K562 (cell line): ENCODE measurements around the gene FNBP1. TPM values are rescaled to one million over a fixed set of nuclear protein-coding genes. Genes with fewer than 3 reads are reported as not detected.

Experiments
- ATAC-seq: fragments of 200-7000 bp; cut with Tn5 transposase; 3 replicates; pipeline ENCODE4 v1.9.1; 2020; ENCODE audit warnings: moderate library complexity
- BruUV-seq: library from RNA; stranded (reverse); fragments of 400-500 nt; replicated peaks from 2 replicates; lab custom pipeline; 2021; lab: Mats Ljungman, UMichigan
- CTCF ChIA-PET: fragments of 300-600 bp; formaldehyde crosslinking; extraction: SDS; loops from one replicate; lab custom pipeline; 2021; ENCODE audit warnings: low intra/inter-chr PET ratio; lab: Yijun Ruan, JAX
- POLR2A ChIA-PET: fragments of 300-600, 350-650 bp; sonication (Branson Sonifier 250); formaldehyde crosslinking; extraction: SDS; loops from one replicate; lab custom pipeline; 2021; ENCODE audit warnings: antibody characterized with exemption, inconsistent platforms; lab: Yijun Ruan, JAX
- DNase-seq, 4 experiments: peaks; one replicate each; pipeline versions ENCODE4 v3.0.0 to v3.0.0-alpha.2; 2011 to 2018; ENCODE audit warnings: low spot score in 3 of 4, mixed read lengths in 3 of 4; ENCODE audit errors: extremely low read depth in 1 of 4
- FAIRE-seq: peaks from 2 replicates; lab custom pipeline; 2011; peaks lifted over from hg19 to GRCh38; lab: Jason Lieb, UNC
- H2AFZ ChIP-seq: 2 replicates; pipeline ENCODE4 v1.6.0; 2011; ENCODE audit warnings: low read depth, low read length, control low read depth, inconsistent platforms
- H3K27ac ChIP-seq: fragments of 200-600 bp; 3 replicates; pipeline ENCODE4 v1.8.0; 2011; ENCODE audit warnings: low read depth, mild to moderate bottlenecking, control low read depth, inconsistent platforms, low read length, moderate library complexity, mixed read lengths; ENCODE audit errors: extremely low read depth
- H3K27me3 ChIP-seq, 2 experiments: fragments of 300-600 bp in 1 of 2; 2 replicates in 1 of 2; 3 replicates in 1 of 2; pipeline versions ENCODE4 v1.6.0 to v1.8.0; 2011; ENCODE audit warnings: inconsistent platforms in 2 of 2, low read length in 2 of 2, mild to moderate bottlenecking in 1 of 2, mixed read lengths in 1 of 2, moderate library complexity in 1 of 2; ENCODE audit not compliant: control insufficient read depth in 2 of 2, insufficient read depth in 2 of 2
- H3K36me3 ChIP-seq: fragments of 300-600 bp; 3 replicates; pipeline ENCODE4 v1.8.0; 2011; ENCODE audit warnings: mild to moderate bottlenecking, low read length, inconsistent platforms; ENCODE audit not compliant: control insufficient read depth, insufficient read depth
- H3K4me1 ChIP-seq, 2 experiments: fragments of 200-600 bp in 1 of 2; replicated peaks in 1 of 2; 2 replicates in 1 of 2; 3 replicates in 1 of 2; pipeline versions ENCODE4 v1.5.1 to v1.8.0; 2011; ENCODE audit warnings: inconsistent platforms in 2 of 2, low read length in 2 of 2, mild to moderate bottlenecking in 1 of 2, mixed read lengths in 1 of 2, moderate library complexity in 1 of 2; ENCODE audit not compliant: control insufficient read depth in 2 of 2, insufficient read depth in 2 of 2
- H3K4me2 ChIP-seq: 2 replicates; pipeline ENCODE4 v1.6.1; 2011; ENCODE audit warnings: low read length, control low read depth, inconsistent platforms, mixed read lengths; ENCODE audit not compliant: insufficient read depth
- H3K4me3 ChIP-seq: fragments of 200-600 bp; sonication (generic), shearing (Covaris generic); 2 replicates; pipeline ENCODE4 v1.5.1; 2016; ENCODE audit warnings: control low read depth, inconsistent platforms
- H3K79me2 ChIP-seq: fragments of 200-600 bp; 3 replicates; pipeline ENCODE4 v1.8.0; 2011; ENCODE audit warnings: low read length, inconsistent platforms; ENCODE audit not compliant: control insufficient read depth, insufficient read depth
- H3K9ac ChIP-seq, 2 experiments: 2 replicates each; pipeline versions ENCODE4 v1.6.0 to v1.6.1; 2011; ENCODE audit warnings: low read depth in 2 of 2, low read length in 2 of 2, control low read depth in 1 of 2, inconsistent platforms in 1 of 2, mild to moderate bottlenecking in 1 of 2, mixed read lengths in 1 of 2; ENCODE audit not compliant: insufficient read depth in 1 of 2
- H3K9me1 ChIP-seq: one replicate; pipeline ENCODE4 v1.6.0; 2011; ENCODE audit warnings: inconsistent platforms, mild to moderate bottlenecking, low read length, moderate library complexity; ENCODE audit not compliant: control insufficient read depth, insufficient read depth
- H3K9me3 ChIP-seq: replicated peaks from 2 replicates; pipeline ENCODE4 v1.5.1; 2011; ENCODE audit warnings: low read depth, low read length, inconsistent platforms; ENCODE audit not compliant: control insufficient read depth, insufficient read depth
- H4K20me1 ChIP-seq: replicated peaks from 2 replicates; pipeline ENCODE4 v1.6.1; 2011; ENCODE audit warnings: low read length, inconsistent platforms, mixed read lengths; ENCODE audit not compliant: control insufficient read depth, insufficient read depth
- EP400 ChIP-seq: fragments of 450-650 bp; IDR thresholded peaks from 2 replicates; pipeline ENCODE4 v1.6.1; 2017; ENCODE audit warnings: antibody characterized with exemption, mild to moderate bottlenecking, moderate library complexity
- PML ChIP-seq: IDR thresholded peaks from 2 replicates; pipeline ENCODE4 v1.6.1; 2012; ENCODE audit warnings: low read length, inconsistent platforms
- POLR2G ChIP-seq: fragments of 200-400 bp; formaldehyde crosslinking; IDR thresholded peaks from 2 replicates; pipeline ENCODE4 v1.6.1; 2017; ENCODE audit warnings: low read depth, mild to moderate bottlenecking, antibody characterized with exemption, low read length, moderate library complexity
- PRMT5 ChIP-seq: sonication (generic); formaldehyde crosslinking; IDR thresholded peaks from 2 replicates; pipeline ENCODE4 v1.5.0; 2020; ENCODE audit warnings: missing genetic modification reagents
- RAD51 ChIP-seq: fragments of 450-650 bp; IDR thresholded peaks from 2 replicates; pipeline ENCODE4 v1.7.1; 2016; ENCODE audit warnings: low read depth, mild to moderate bottlenecking, borderline replicate concordance
- THRAP3 ChIP-seq: fragments of 450-650 bp; IDR thresholded peaks from 2 replicates; pipeline ENCODE4 v1.6.1; 2016; ENCODE audit warnings: mild to moderate bottlenecking, inconsistent platforms, borderline replicate concordance
- ZC3H8 ChIP-seq: fragments of 450-650 bp; IDR thresholded peaks from 2 replicates; pipeline ENCODE4 v1.6.1; 2017
- WGBS: fragments of 100-300 bp; shearing (Covaris generic); methylation state at CpG from one replicate; pipeline ENCODE4 v1.1.6; 2016; ENCODE audit warnings: low coverage, mixed read lengths; ENCODE audit not compliant: insufficient coverage; ENCODE audit errors: missing lambda C conversion rate; 5-methylcytosine and 5-hydroxymethylcytosine counted together
- in situ Hi-C: fragments of 300-500 bp; cut with MboI; formaldehyde crosslinking; loops from 4 replicates; pipeline ENCODE4 v1.15.0; 2018; ENCODE audit warnings: inconsistent platforms, mixed read lengths
- intact Hi-C: fragments of 100-400 bp; cut with micrococcal nuclease; formaldehyde crosslinking; loops from 2 replicates; pipeline ENCODE4 v1.14.2; 2022
- polyA plus RNA-seq, 8 experiments: library from polyadenylated mRNA; depleted of rRNA in 4 of 8; stranded (reverse) in 5 of 8; unstranded in 3 of 8; fragments of >200 nt; fragmentation: Nextera tagmentation in 2 of 8; fragmentation: Illumina TruSeq in 1 of 8; extraction: Ambion mirVana in 2 of 8; extraction: Trizol in 1 of 8; gene quantifications; 2 replicates each; pipeline versions ENCODE4 v1.2.1 to v1.2.3, GENCODE V29; 2011 to 2014; ENCODE audit warnings: inconsistent platforms in 1 of 8, missing spikeins in 1 of 8
- total RNA-seq, 7 experiments: library from RNA; depleted of rRNA in 6 of 7; stranded (reverse); fragments of >200 nt in 6 of 7; fragmentation: Illumina TruSeq in 2 of 7; extraction: Trizol in 2 of 7; gene quantifications; 2 replicates each; pipeline versions ENCODE4 v1.2.1 to v1.2.3, GENCODE V29; 2011 to 2021; ENCODE audit warnings: low replicate concordance in 1 of 7
- TF ChIP-seq, protein P1 (sequence below): fragments of 450-650 bp; formaldehyde crosslinking; IDR thresholded peaks from 2 replicates; pipeline ENCODE4 v1.4.0; 2020; ENCODE audit warnings: mild to moderate bottlenecking, mixed read lengths

Gene FNBP1
- total and polyA plus RNA-seq, 9 of the 15 experiments (the other 6 are each of a cell fraction or from before 2014, with no cell fraction given): 1.8 to 14.9 (median 7.6) TPM

- no peak overlapping the region for H3K4me2 ChIP-seq
- peaks cover 0 to 4% of the 10 kb centered on the region in 2 experiments; a peak in 1 of 5 replicates for H3K4me1 ChIP-seq
- FAIRE-seq: no peak
- no peak for ATAC-seq
- H3K36me3 ChIP-seq: peaks cover 66% of the 10 kb centered on the region
- no TSS peak for BruUV-seq
- H3K27ac ChIP-seq: no peak overlapping the region
- H3K79me2 ChIP-seq: peaks cover 6% of the 10 kb centered on the region; the same call in 2 of the 3 replicates
- H3K9ac ChIP-seq: 0 out of 4 replicates have a peak overlapping the region, but pooled peaks of 1 of the 2 experiments have one; percentile 9
- intact Hi-C loops (no loop called here), in situ Hi-C loops (no loop called here)
- 88% methylated on average over 6 of the region's 6 CpGs for WGBS
- no peak overlapping the region for H2AFZ ChIP-seq
- DNase-seq: no peak
- H4K20me1 ChIP-seq: no peaks in the 10 kb centered on the region
- ChIA-PET CTCF (no interaction called here), POLR2A (interaction anchor here (3.8 to 7.5 kb wide), 2 partner anchors 12 to 13 kb away, joined by 39 to 91 read pairs; partner anchors contain the start of genes C9orf78 and USP20)
- TF ChIP-seq THRAP3: no peak
- TF ChIP-seq ZC3H8: no peak
- no peak overlapping the region for H3K4me3 ChIP-seq
- H3K27me3 ChIP-seq: no peaks in the 10 kb centered on the region
- no peaks in the 10 kb centered on the region for H3K9me3 ChIP-seq
- H3K9me1 ChIP-seq: no peaks in the 10 kb centered on the region
These were observed 193.1 kb downstream of the FNBP1 start for GRCh38 chr9:129849901-129850300.

DNA sequence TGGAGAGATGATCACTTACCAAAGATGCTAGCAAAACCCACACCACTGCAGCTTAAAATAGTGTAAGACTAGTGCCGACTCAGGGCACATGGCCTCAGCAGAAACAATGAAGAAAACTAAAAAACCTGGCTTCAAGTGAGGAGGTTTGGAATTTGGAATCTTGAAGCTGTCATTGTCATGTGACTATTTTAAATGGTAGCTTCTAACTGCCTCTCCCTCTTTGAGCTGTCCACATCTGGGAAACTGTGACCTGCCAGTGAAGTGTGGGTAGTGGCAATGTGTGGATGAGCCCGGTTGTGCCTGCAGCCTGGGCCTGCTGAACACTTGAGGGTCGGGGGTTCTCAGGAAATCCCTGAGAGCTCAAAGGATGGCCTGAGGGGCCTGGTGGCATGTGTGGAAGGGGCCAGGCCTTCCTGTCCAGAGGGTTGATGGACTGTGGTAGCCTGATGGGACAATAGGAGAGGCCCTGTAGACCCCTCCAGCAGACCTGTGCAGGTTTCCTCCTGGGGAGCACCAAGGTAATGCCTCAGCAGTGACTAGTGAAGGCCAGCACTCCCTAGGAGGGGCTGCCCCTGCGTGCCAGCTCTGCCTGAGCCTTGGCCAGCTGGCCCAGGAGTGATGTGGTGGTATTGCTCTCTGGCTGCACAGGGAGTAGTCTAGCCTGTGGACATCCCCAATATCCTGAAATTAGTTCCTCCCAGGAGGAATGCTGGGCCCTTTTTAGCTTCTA lies 194.1 kb downstream of the FNBP1 start:
- peak; percentile 33 for ATAC-seq
- no peak for FAIRE-seq
- Histone ChIP-seq H3K4me2 (no peak overlapping the region), H3K36me3 (peaks cover 56% of the 10 kb centered on the region), H3K9me3 (no peaks in the 10 kb centered on the region), H3K9ac (peak overlapping the region in 1 of 2 experiments; percentile 75; a peak in 2 of 4 replicates), H3K27ac (peak overlapping the region; percentile 16; the same call in 1 of the 3 replicates), H3K9me1 (no peaks in the 10 kb centered on the region), H3K79me2 (peaks cover 6% of the 10 kb centered on the region; the same call in 2 of the 3 replicates), H3K27me3 (no peaks in the 10 kb centered on the region), H3K4me3 (no peak overlapping the region), H3K4me1 (peaks cover 0 to 7% of the 10 kb centered on the region in 2 experiments; a peak in 2 of 5 replicates), H2AFZ (no peak overlapping the region), H4K20me1 (no peaks in the 10 kb centered on the region)
- in situ Hi-C loops (no loop called here), intact Hi-C loops (no loop called here)
- DNase-seq: no peak
- POLR2A ChIA-PET: interaction anchor here (0.7 to 7.5 kb wide), 6 partner anchors 12 to 688 kb away, joined by 3 to 91 read pairs (median 4); partner anchors contain the start of genes C9orf78 and USP20
- WGBS: 75% methylated on average over 4 of the region's 4 CpGs
- no TSS peak for BruUV-seq
- CTCF ChIA-PET: no interaction called here
- TF ChIP-seq PRMT5 (CRISPR knock-in tag): no peak
- TF ChIP-seq, protein P1, sequence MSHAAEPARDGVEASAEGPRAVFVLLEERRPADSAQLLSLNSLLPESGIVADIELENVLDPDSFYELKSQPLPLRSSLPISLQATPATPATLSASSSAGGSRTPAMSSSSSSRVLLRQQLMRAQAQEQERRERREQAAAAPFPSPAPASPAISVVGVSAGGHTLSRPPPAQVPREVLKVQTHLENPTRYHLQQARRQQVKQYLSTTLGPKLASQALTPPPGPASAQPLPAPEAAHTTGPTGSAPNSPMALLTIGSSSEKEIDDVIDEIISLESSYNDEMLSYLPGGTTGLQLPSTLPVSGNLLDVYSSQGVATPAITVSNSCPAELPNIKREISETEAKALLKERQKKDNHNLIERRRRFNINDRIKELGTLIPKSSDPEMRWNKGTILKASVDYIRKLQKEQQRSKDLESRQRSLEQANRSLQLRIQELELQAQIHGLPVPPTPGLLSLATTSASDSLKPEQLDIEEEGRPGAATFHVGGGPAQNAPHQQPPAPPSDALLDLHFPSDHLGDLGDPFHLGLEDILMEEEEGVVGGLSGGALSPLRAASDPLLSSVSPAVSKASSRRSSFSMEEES (CRISPR knock-in tag): peak; percentile 88
- TF ChIP-seq EP400: no peak
- peak; percentile 18; the same call in 1 of the 2 replicates for TF ChIP-seq RAD51
- TF ChIP-seq POLR2G: 0 out of 2 replicates have a peak, but pooled peaks have one; percentile 9
- no peak for TF ChIP-seq PML
